Activated CD4-positive, CD25-positive, alpha-beta regulatory T cell treated with anti-CD3 and anti-CD28 coated beads, Interleukin-2, amount 50 U/mL, for 16 hours (primary cell): ENCODE measurements around the gene NEU1.

Source experiments
- DNase-seq: peaks from one replicate; pipeline ENCODE4 v3.0.0-alpha.2; 2020; ENCODE audit warnings: low read depth, low spot score

The NEU1 gene

GRCh38 chr6:31896493-31896855 lies 33.9 kb upstream of the NEU1 start:
- DNase-seq: no peak

GRCh38 chr6:31892821-31893220 lies 30.2 kb upstream of the NEU1 start:
- no peak for DNase-seq

GRCh38 chr6:31889331-31889972 lies 26.8 kb upstream of the NEU1 start:
- no peak for DNase-seq

GRCh38 chr6:31888276-31889258 lies 25.9 kb upstream of the NEU1 start:
- no peak for DNase-seq

- no peak for DNase-seq
These were observed 24.8 kb upstream of the NEU1 start for GRCh38 chr6:31887173-31888007.

- DNase-seq: no peak
These were observed 23.9 kb upstream of the NEU1 start for GRCh38 chr6:31886541-31886991.

GRCh38 chr6:31884528-31885035 lies 22.0 kb upstream of the NEU1 start:
- DNase-seq: no peak

GRCh38 chr6:31883676-31884075 lies 21.1 kb upstream of the NEU1 start:
- DNase-seq: no peak

GRCh38 chr6:31882344-31882743 lies 19.7 kb upstream of the NEU1 start:
- DNase-seq: no peak

GRCh38 chr6:31881136-31881859 lies 18.7 kb upstream of the NEU1 start:
- no peak for DNase-seq

- no peak for DNase-seq
These were observed 18.0 kb upstream of the NEU1 start for GRCh38 chr6:31880616-31881015.

GRCh38 chr6:31879901-31880300 lies 17.3 kb upstream of the NEU1 start:
- no peak for DNase-seq

- no peak for DNase-seq
These were observed 16.5 kb upstream of the NEU1 start for GRCh38 chr6:31879143-31879542.

- no peak for DNase-seq
These were observed 16.1 kb upstream of the NEU1 start, which contains the start of gene SLC44A4 for GRCh38 chr6:31878726-31879125. TSS of gene SLC44A4 (minus strand) at chr6:31878997. CDS start at chr6:31878980, 17 bp downstream.

- DNase-seq: no peak
These were observed 15.6 kb upstream of the NEU1 start for GRCh38 chr6:31878222-31878621.

GRCh38 chr6:31877651-31878161 lies 15.1 kb upstream of the NEU1 start:
- DNase-seq: no peak

GRCh38 chr6:31877125-31877650 lies 14.6 kb upstream of the NEU1 start:
- DNase-seq: no peak

GRCh38 chr6:31876357-31876756 lies 13.7 kb upstream of the NEU1 start:
- no peak for DNase-seq

GRCh38 chr6:31875877-31876276 lies 13.3 kb upstream of the NEU1 start:
- DNase-seq: no peak

- no peak for DNase-seq
These were observed 12.4 kb upstream of the NEU1 start for GRCh38 chr6:31874836-31875572.
